ENCODE measurements around the gene PKM.
A peak's percentile ranks its signal among the peaks of the same experiment; 100 is the strongest.

PKM gene

DNA sequence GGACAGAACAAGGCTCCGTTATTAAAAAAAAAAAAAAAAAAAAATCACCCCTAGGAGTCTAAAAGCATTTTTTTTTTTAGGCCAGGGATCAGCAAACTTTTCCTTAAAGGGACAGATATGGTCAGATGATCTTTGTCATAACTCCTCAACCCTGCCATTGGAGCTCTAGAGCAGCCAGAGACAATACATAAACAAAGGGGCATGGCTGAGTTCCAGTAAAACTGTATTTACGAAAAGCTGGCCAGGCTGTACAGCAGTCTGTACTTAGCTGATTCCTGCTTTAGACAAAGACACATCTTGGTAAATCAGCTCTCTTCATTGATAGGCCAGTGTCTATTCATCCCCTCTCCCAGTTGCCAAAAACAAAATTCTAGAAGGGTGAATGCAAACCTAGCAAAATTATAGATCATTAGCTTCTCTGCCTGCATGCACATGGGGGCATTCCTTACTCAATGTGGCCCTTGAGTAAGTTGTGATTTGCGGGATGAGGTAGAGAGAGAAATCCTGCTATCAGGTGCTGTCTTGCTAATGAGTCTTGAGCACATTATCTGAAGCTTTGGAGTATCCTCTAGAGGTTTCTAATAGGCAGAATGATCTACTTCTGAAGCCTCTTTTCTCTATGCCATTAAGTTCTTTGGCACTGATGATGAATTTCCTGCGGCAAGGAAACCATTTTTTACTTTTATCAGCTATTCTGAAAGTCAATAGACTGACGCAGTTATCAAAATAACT is 77.6 kb downstream of the PKM start:
- Histone ChIP-seq H3K9ac (ENCODE audit: low read length) (no peak overlapping the region), H2BK12ac (ENCODE audit: low read length in 2 of 2) (no peak overlapping the region), H2AFZ (ENCODE audit: low read depth, low read length) (no peak overlapping the region), H3K79me1 (replicated peaks; ENCODE audit: low read length, poor library complexity, severe bottlenecking) (peaks cover 2% of the 10 kb centered on the region), H2BK15ac (ENCODE audit: low read depth, poor library complexity, severe bottlenecking) (no peak overlapping the region), H3K4ac (ENCODE audit: low read depth in 1 of 2, low read length in 2 of 2) (no peak overlapping the region), H4K91ac (ENCODE audit: low read length) (no peak overlapping the region), H3K9me3 (ENCODE audit: control insufficient read depth, low read length) (no peaks in the 10 kb centered on the region), H3K27me3 (ENCODE audit: control insufficient read depth in 1 of 2, insufficient read depth in 1 of 2, low read length in 2 of 2) (peaks cover 0 to 8% of the 10 kb centered on the region in 2 experiments), H4K8ac (ENCODE audit: low read length) (no peak overlapping the region), H2BK5ac (ENCODE audit: low read depth, low read length, poor library complexity, severe bottlenecking) (no peak overlapping the region), H3K23ac (ENCODE audit: low read length in 2 of 2) (no peak overlapping the region), H3K18ac (ENCODE audit: low read depth in 1 of 2, low read length in 2 of 2) (no peak overlapping the region), H2BK120ac (ENCODE audit: low read depth, low read length) (no peak overlapping the region), H2AK5ac (ENCODE audit: low read length, severe bottlenecking) (peak overlapping the region; percentile 75), H3K27ac (ENCODE audit: low read length, poor library complexity, severe bottlenecking) (no peak overlapping the region), H3K4me3 (ENCODE audit: insufficient read depth in 1 of 2, low read depth in 1 of 2, low read length in 2 of 2) (no peak overlapping the region), H3K36me3 (ENCODE audit: control insufficient read depth in 1 of 2, insufficient read depth in 2 of 2, low read depth in 1 of 2, low read length in 2 of 2) (no peaks in the 10 kb centered on the region), H3K4me1 (ENCODE audit: control insufficient read depth, insufficient read depth, low read depth, low read length) (peaks cover 16% of the 10 kb centered on the region), H3K4me2 (ENCODE audit: low read length, poor library complexity, severe bottlenecking) (no peak overlapping the region), H3K14ac (ENCODE audit: low read length in 2 of 2) (no peak overlapping the region)
- WGBS = 91% methylated on average over 5 of the region's 5 CpGs
- peak; percentile 37 for DNase-seq

All from mesenchymal stem cell (in vitro differentiated cells and primary cell).